ENCODE data around the gene SEMA4C.

- no peak for TF ChIP-seq CTCF (IDR thresholded peaks at IDR 0.05)
- TF ChIP-seq EZH2 (IDR thresholded peaks at IDR 0.05): no peak
- TF ChIP-seq EZH2phosphoT487 (IDR thresholded peaks at IDR 0.05): no peak
These were observed 28.0 kb downstream of the SEMA4C start for GRCh38 chr2:96841701-96842495.

Measured in neural progenitor cell (in vitro differentiated cells).